ENCODE measurements around the gene HS6ST3.
"Not testable (repeated sequence)": the region's sequence is repeated elsewhere in the genome, so short reads cannot be mapped to it uniquely, and the experiment has no call there.

The HS6ST3 gene

GRCh38 chr13:96091164-96092117, 1.5 kb downstream of the HS6ST3 start:
- DNase-seq (ENCODE audit: low spot score) = no peak

DNA sequence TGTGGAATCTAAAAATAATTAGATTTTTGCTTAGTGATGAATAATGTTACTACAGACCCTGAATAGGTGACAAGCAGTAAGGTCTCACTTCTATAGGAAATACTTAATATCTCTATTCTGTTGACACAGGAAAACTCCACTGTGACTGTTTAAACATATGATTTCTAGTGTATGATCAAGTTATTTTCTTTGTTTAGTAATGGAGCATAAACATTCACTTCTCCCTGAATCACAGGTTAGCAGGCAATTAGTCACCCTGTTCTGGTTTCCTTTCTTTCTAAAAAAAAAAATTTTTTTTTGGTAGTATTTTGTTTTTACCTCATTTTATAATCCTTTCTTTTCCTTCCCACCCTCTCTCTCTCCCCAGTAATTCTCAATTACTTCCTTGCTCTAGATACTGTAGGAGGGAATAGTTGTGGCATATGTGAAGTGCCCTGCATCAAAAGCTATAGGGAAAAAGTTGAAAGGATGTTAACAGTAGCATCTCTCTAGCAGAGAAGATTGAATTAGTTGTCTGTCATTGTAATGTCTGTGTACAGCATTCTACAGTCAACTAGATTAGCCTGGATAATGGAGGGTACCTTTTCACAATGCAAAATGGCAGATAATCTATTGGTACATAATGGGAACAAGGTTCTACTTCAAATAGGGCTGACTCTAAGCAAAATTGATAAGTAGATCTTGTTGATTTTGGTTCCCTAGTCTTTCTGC, 3.5 kb downstream of the HS6ST3 start:
- DNase-seq (ENCODE audit: low spot score) = peak; percentile 23

DNA sequence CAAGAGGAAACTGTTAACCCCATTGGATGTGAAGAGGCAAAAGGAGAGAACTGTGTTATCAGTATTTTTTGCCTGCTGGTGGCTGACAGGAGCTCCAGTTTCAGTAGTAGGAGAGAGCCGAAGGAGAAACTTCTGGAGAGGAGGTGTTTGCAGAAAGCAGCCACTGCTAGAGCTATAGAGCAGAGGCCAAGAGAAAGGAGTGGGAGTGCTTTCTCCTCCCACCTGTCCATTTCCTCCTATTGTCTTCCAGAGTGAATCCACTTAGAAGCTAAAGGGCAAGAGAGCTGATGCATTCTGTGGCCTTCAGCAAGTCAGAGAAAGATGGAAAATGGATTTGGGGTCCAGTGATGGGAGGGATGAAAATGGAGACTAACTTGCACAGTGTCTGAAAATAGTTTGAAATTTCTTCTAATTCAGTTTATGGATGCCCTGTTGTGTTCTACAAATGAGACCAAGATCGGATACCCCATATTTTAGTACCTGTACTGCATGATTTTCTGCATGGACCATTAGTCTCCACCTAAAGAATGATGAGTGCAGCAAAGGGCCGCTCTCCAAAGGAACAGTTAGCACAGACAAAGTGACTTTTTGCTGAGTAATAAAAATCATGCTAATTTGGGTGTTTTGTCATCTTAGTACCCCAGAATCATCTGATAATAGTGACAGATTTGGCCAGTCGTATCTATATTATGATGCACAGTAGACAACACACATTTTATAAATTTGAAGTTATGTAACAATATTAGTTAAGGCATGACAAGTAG, 10.7 kb downstream of the HS6ST3 start:
- no peak for DNase-seq (ENCODE audit: low spot score)

DNA sequence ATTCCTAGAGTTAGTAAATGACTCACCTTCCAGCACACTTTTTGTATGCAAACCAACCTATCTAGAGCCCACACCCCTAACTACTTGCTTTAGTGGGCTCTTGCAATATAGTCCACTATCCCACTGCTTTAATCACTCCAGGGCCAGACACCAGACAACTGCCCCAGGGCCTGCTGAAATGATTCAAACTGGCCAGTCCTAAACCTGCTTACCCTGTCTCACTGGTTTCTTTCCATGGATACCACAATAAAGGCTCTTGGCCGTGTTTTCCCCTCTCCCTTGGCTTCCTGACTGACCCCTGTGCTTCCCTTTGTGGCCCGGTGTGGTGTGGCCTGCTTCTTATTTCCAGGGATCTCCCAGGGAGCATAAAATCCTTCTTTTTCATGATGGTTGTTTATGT, 14.6 kb downstream of the HS6ST3 start:
- no peak for DNase-seq (ENCODE audit: low spot score)

DNA sequence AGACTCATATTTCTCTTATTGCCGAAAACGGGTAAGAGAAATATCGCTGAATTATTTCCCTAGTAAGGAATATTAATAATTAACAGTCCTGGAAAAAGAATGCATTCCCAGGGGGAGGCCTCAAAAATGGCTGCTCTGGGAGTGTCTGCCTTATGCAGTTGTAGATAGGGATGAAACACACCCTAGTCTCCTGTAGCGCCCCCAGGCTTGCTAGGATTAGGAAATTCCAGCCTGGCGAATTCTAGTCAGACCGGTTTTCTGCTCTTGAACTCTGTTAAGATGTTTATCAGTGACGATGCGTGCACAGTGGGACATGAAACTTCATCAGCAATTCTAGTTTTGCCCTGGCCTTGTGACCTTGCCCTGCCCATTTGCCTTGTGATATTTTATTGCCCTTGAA, 18.2 kb downstream of the HS6ST3 start:
- DNase-seq (ENCODE audit: low spot score) = not testable (repeated sequence)

DNA sequence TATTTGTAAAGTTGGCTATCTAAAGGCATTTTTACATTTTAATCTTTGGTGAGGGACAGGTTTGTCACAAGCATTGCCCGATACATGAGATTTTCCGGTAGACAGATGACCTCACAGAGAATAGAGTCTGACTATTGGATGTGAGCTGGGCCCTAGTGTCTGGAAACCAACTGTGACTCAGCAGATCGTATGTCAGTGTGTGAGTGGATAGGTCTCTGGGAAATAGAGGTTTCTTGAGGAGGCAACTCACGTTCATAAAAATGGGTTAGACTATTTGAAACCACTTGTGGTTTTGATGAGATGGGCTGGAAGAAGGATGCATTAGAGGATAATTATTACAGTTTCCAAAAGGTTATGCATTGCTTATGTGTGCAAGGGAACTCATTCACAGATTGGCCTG, 19.2 kb downstream of the HS6ST3 start:
- DNase-seq (ENCODE audit: low spot score) = no peak

- peak; percentile 11 for DNase-seq (ENCODE audit: low spot score)
These were observed 23.0 kb downstream of the HS6ST3 start for GRCh38 chr13:96112936-96113335.

- not testable (repeated sequence) for DNase-seq (ENCODE audit: low spot score)
These were observed 25.5 kb downstream of the HS6ST3 start for GRCh38 chr13:96115368-96115767.

- no peak for DNase-seq (ENCODE audit: low spot score)
These were observed 30.0 kb downstream of the HS6ST3 start for GRCh38 chr13:96119921-96120320.

GRCh38 chr13:96130818-96131340, 41.0 kb downstream of the HS6ST3 start:
- DNase-seq (ENCODE audit: low spot score) = no peak

DNA sequence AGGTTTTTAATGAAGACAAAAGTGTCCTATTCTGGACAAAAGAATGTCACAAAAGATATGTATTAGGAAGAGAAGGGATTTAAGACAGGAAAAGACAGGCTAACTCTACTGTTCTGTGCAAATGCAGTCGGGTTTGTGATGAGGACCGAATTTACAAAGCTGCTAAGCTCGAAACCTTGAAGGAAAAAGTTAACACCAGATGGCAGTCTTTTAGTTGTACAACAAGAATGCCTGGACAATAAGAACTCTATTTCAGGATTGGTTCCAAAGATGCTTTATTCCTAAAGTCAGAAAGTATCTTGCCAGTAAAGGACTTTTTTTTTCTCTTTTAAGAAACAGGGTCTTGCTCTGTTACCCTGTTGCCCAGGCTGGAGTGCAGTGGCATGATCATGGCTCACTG, 51.1 kb downstream of the HS6ST3 start:
- DNase-seq (ENCODE audit: low spot score) = peak; percentile 55

DNA sequence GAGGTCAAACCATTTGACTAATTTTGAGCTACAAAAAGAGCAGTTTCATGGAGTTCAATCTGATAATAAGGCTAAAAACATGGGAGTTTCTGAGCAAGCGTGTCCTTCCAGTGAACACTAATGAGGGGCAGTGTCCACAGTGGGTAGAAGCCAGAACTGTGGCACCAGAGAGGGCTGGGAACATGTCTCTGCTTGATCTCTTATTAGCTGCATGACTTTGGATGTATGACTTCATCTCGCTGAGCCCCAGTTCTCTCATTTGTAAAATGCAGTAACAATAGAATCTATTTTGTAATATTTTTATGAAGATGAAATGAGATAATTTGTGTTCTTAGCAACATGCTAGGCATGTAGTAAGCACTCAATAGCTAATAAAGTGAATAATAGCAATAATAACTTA, 69.8 kb downstream of the HS6ST3 start:
- DNase-seq (ENCODE audit: low spot score) = no peak

DNA sequence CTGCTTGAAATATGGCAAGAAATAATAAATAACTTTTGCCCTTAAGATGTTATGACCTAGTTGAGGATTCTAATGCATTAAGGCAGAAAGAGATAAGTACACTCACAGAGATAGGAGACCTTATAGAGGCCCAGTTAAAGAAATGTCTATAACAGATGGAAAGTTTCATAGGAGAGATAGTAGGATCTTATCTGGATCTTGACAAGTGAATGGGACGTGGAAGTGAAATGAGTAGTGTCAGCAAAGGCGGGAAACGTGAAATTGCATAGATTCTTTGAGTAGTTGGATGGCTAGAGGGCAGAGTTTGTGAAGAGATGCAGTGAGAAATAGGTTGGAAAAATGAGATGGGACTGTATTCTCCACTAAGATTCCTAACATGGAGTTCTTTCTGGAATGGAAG, 71.2 kb downstream of the HS6ST3 start:
- DNase-seq (ENCODE audit: low spot score) = no peak

DNA sequence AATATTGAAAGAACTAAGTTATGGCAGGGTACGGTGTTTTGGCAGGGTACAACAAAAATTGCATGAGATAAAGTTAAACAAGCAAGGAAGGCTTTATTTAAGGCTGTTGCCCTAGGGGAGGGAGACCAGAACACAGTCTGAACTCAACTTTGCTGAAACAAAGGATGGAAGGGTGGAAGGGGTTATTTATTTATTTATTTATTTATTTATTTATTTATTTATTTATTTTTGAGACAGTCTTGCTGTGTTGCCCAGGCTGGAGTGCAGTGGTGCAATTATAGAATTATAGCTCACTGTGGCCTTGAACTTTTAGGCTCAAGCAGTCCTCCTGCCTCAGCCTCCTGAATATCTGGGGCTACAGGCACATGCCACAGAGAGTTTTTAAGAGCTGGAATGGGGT, 75.9 kb downstream of the HS6ST3 start:
- DNase-seq (ENCODE audit: low spot score) = no peak

GRCh38 chr13:96172066-96172465, 82.2 kb downstream of the HS6ST3 start:
- DNase-seq (ENCODE audit: low spot score) = no peak

GRCh38 chr13:96178759-96179158, 88.9 kb downstream of the HS6ST3 start:
- no peak for DNase-seq (ENCODE audit: low spot score)

- DNase-seq (ENCODE audit: low spot score) = no peak
These were observed 89.4 kb downstream of the HS6ST3 start for GRCh38 chr13:96179309-96179708.

DNA sequence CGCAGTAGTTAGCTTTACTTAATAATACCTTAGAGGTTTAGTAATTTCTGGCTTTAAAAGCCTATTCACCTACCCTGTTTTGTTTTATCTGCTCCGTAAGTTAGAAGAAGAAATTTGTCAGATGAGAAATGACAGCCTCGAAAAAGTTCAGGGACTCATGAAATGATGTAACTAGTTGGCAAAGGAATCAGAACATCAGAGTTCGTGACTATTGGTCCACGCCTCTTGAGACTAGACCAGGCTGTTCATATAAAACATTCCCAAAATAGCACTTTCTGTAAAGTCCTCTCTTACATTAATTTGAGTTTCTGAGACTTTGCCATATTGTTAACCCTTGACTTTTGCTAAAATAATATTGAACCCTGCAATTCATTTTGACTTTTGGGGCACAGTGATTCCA, 92.0 kb downstream of the HS6ST3 start:
- DNase-seq (ENCODE audit: low spot score) = no peak

GRCh38 chr13:96185818-96186217, 95.9 kb downstream of the HS6ST3 start:
- DNase-seq (ENCODE audit: low spot score) = no peak

- DNase-seq (ENCODE audit: low spot score) = no peak
These were observed 101.5 kb downstream of the HS6ST3 start for GRCh38 chr13:96191367-96191766.

- DNase-seq (ENCODE audit: low spot score) = no peak
These were observed 103.9 kb downstream of the HS6ST3 start for GRCh38 chr13:96193728-96194310.

GRCh38 chr13:96198038-96198437, 108.1 kb downstream of the HS6ST3 start:
- DNase-seq (ENCODE audit: low spot score) = no peak

Data from RKO (cell line).